Activated CD8-positive, alpha-beta memory T cell treated with anti-CD3 and anti-CD28 coated beads, Interleukin-2, amount 50 U/mL, for 4 hours (primary cell): ENCODE data around the gene ADGRL1.

Source experiments
- DNase-seq: peaks from one replicate; pipeline ENCODE4 v3.0.0-alpha.2; 2020

Gene ADGRL1

GRCh38 chr19:14135985-14136508, 69.9 kb downstream of the ADGRL1 start:
- no peak for DNase-seq

- DNase-seq = no peak
Measured at GRCh38 chr19:14135355-14135754, 70.6 kb downstream of the ADGRL1 start.

GRCh38 chr19:14127929-14128509, 78.0 kb downstream of the ADGRL1 start:
- DNase-seq = no peak

GRCh38 chr19:14127176-14127575, 78.8 kb downstream of the ADGRL1 start:
- no peak for DNase-seq

- DNase-seq = no peak
Measured at GRCh38 chr19:14122924-14123323, 83.0 kb downstream of the ADGRL1 start.

GRCh38 chr19:14120497-14120780, 85.5 kb downstream of the ADGRL1 start:
- DNase-seq = no peak

- DNase-seq = no peak
Measured at GRCh38 chr19:14119644-14120496, 86.1 kb downstream of the ADGRL1 start.

- no peak for DNase-seq
Measured at GRCh38 chr19:14119146-14119545, 86.8 kb downstream of the ADGRL1 start.

- DNase-seq = peak; percentile 31
Measured at GRCh38 chr19:14118165-14119051, 87.6 kb downstream of the ADGRL1 start.

GRCh38 chr19:14117668-14118164, 88.3 kb downstream of the ADGRL1 start, which contains the start of gene PRKACA:
Gene PRKACA (minus strand): TSS chr19:14117762. CDS start chr19:14117547, 215 bp downstream.
- DNase-seq = peak; percentile 98

GRCh38 chr19:14116918-14117578, 88.9 kb downstream of the ADGRL1 start:
- peak; percentile 31 for DNase-seq

- DNase-seq = no peak
Measured at GRCh38 chr19:14116525-14116917, 89.4 kb downstream of the ADGRL1 start.

- no peak for DNase-seq
Measured at GRCh38 chr19:14115756-14116155, 90.2 kb downstream of the ADGRL1 start.

- DNase-seq = peak; percentile 53
Measured at GRCh38 chr19:14114854-14115253, 91.1 kb downstream of the ADGRL1 start.

- no peak for DNase-seq
Measured at GRCh38 chr19:14114439-14114838, 91.5 kb downstream of the ADGRL1 start.

- DNase-seq = peak; percentile 43
Measured at GRCh38 chr19:14113762-14114414, 92.1 kb downstream of the ADGRL1 start.

GRCh38 chr19:14112809-14113385, 93.1 kb downstream of the ADGRL1 start:
- DNase-seq = no peak

GRCh38 chr19:14112051-14112808, 93.7 kb downstream of the ADGRL1 start:
- no peak for DNase-seq

GRCh38 chr19:14111486-14111885, 94.5 kb downstream of the ADGRL1 start:
- DNase-seq = no peak

- no peak for DNase-seq
Measured at GRCh38 chr19:14110650-14111049, 95.3 kb downstream of the ADGRL1 start.
